Fibroblast of lung (primary cell): ENCODE data around the gene DNAJC6.

ENCODE experiments used
- CTCF ChIP-seq, 2 donors: IDR thresholded peaks in 1 of 2; conservative IDR thresholded peaks in 1 of 2; 1 replicate in 1 of 2; 2 replicates in 1 of 2; pipeline ENCODE4 v1.5.1; 2011 to 2012; ENCODE audit warnings: low read length in 2 of 2, control low read depth in 1 of 2, inconsistent platforms in 1 of 2, low read depth in 1 of 2, mild to moderate bottlenecking in 1 of 2
- EZH2 ChIP-seq: IDR thresholded peaks from 2 replicates; pipeline ENCODE4 v1.5.1; 2012; ENCODE audit warnings: low read length, control low read depth, mild to moderate bottlenecking; ENCODE audit errors: missing control alignments

DNA sequence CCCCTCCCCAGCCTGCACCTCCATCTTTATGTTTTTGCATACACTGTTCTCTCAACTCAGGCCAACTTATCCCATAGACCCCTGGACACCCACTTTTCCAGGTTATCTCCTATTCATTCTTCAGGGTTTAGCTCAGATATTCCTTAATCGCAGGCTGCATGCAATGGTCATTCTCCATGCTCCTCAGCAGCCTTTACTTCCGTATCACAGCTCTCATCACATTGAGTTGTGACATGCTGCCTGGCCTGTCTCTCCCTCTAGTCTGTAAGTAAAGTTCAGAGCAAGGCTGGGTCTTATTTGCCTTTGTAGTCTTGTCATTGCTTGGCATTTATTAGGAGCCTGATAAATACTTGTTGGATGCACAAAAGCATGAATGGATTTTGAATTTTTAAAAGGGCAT lies 6.9 kb downstream of the DNAJC6 start:
- no peak for TF ChIP-seq CTCF (conservative IDR thresholded peaks at IDR 0.05 in 1 of 2, IDR thresholded peaks at IDR 0.05 in 1 of 2; ENCODE audit: low read depth in 1 of 2, low read length in 2 of 2)
- no peak for TF ChIP-seq EZH2
